ENCODE results near the gene PRKN.

DNA sequence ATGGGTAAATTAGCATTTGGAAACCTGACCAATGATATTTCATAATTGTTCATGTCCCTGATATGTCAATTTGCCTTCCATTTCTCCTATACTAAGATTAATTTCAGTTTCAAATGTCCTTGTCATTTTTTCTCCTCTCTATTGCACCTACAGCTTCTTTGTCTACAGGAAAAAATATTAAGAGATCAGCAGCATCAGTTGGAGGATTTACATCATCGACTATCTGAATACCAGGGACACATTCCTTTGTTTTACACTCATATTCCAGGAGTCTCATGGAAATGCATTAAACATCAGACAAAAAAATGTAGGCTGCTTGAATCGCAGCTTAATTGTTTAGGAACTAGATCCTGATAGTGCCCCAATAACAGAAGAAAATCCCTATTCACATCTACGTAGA is 188.2 kb downstream of the PRKN start:
- TF ChIP-seq, protein P1, sequence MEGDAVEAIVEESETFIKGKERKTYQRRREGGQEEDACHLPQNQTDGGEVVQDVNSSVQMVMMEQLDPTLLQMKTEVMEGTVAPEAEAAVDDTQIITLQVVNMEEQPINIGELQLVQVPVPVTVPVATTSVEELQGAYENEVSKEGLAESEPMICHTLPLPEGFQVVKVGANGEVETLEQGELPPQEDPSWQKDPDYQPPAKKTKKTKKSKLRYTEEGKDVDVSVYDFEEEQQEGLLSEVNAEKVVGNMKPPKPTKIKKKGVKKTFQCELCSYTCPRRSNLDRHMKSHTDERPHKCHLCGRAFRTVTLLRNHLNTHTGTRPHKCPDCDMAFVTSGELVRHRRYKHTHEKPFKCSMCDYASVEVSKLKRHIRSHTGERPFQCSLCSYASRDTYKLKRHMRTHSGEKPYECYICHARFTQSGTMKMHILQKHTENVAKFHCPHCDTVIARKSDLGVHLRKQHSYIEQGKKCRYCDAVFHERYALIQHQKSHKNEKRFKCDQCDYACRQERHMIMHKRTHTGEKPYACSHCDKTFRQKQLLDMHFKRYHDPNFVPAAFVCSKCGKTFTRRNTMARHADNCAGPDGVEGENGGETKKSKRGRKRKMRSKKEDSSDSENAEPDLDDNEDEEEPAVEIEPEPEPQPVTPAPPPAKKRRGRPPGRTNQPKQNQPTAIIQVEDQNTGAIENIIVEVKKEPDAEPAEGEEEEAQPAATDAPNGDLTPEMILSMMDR (IDR thresholded peaks at IDR 0.05), result no peak
- TF ChIP-seq POLR2A (IDR thresholded peaks at IDR 0.05), result no peak

Data from tibial nerve (tissue), 3 donors.